ENCODE measurements around the gene IL1RL2.
A peak's percentile ranks its signal among the peaks of the same experiment; 100 is the strongest.

Gene IL1RL2

GRCh38 chr2:102177814-102178478 is 8.9 kb upstream of the IL1RL2 start:
- no peaks in the 10 kb centered on the region for H3K36me3 Mint-ChIP-seq
- ATAC-seq (ENCODE audit: low read depth) (no peak), DNase-seq (ENCODE audit: low spot score in 2 of 2) (no peak)
- no peaks in the 10 kb centered on the region for H3K4me1 Mint-ChIP-seq
- H3K27ac Mint-ChIP-seq: no peak overlapping the region
- no peaks in the 10 kb centered on the region for H3K9me3 Mint-ChIP-seq
- peaks cover 13% of the 10 kb centered on the region for H3K27me3 Mint-ChIP-seq
- no peak overlapping the region for H3K4me3 Mint-ChIP-seq

- Mint-ChIP-seq H3K27ac (no peak overlapping the region), H3K36me3 (no peaks in the 10 kb centered on the region), H3K9me3 (no peaks in the 10 kb centered on the region), H3K4me1 (no peaks in the 10 kb centered on the region), H3K27me3 (peaks cover 13% of the 10 kb centered on the region), H3K4me3 (no peak overlapping the region)
- ATAC-seq (ENCODE audit: low read depth) (no peak), DNase-seq (ENCODE audit: low spot score in 2 of 2) (no peak)
Measured at GRCh38 chr2:102179061-102179460, 7.8 kb upstream of the IL1RL2 start.

GRCh38 chr2:102179788-102180686 is 6.8 kb upstream of the IL1RL2 start:
- no peaks in the 10 kb centered on the region for H3K9me3 Mint-ChIP-seq
- no peak overlapping the region for H3K27ac Mint-ChIP-seq
- no peak for DNase-seq (ENCODE audit: low spot score in 2 of 2)
- peaks cover 13% of the 10 kb centered on the region for H3K27me3 Mint-ChIP-seq
- no peak for ATAC-seq (ENCODE audit: low read depth)
- no peaks in the 10 kb centered on the region for H3K36me3 Mint-ChIP-seq
- H3K4me3 Mint-ChIP-seq: no peak overlapping the region
- H3K4me1 Mint-ChIP-seq: no peaks in the 10 kb centered on the region

- no peak overlapping the region for H3K27ac Mint-ChIP-seq
- no peak for ATAC-seq (ENCODE audit: low read depth)
- no peak for DNase-seq (ENCODE audit: low spot score in 2 of 2)
Measured at GRCh38 chr2:102180687-102180999, 6.2 kb upstream of the IL1RL2 start.

GRCh38 chr2:102181376-102181775 is 5.4 kb upstream of the IL1RL2 start:
- ATAC-seq (ENCODE audit: low read depth) (no peak), DNase-seq (ENCODE audit: low spot score in 2 of 2) (no peak)
- Mint-ChIP-seq H3K36me3 (no peaks in the 10 kb centered on the region), H3K4me3 (no peak overlapping the region), H3K27ac (no peak overlapping the region), H3K9me3 (no peaks in the 10 kb centered on the region), H3K27me3 (peaks cover 13% of the 10 kb centered on the region), H3K4me1 (no peaks in the 10 kb centered on the region)

More at GRCh38 chr2:102180687-102180999, 6.2 kb upstream of the IL1RL2 start:
- Mint-ChIP-seq H3K4me1 (no peaks in the 10 kb centered on the region), H3K4me3 (no peak overlapping the region), H3K36me3 (no peaks in the 10 kb centered on the region), H3K9me3 (no peaks in the 10 kb centered on the region), H3K27me3 (peaks cover 13% of the 10 kb centered on the region)

GRCh38 chr2:102181919-102182635 is 4.7 kb upstream of the IL1RL2 start:
- H3K9me3 Mint-ChIP-seq: no peaks in the 10 kb centered on the region
- H3K27ac Mint-ChIP-seq: no peak overlapping the region
- no peak for DNase-seq (ENCODE audit: low spot score in 2 of 2)
- no peak overlapping the region for H3K4me3 Mint-ChIP-seq
- H3K27me3 Mint-ChIP-seq: peaks cover 16% of the 10 kb centered on the region
- no peaks in the 10 kb centered on the region for H3K36me3 Mint-ChIP-seq
- H3K4me1 Mint-ChIP-seq: no peaks in the 10 kb centered on the region
- ATAC-seq (ENCODE audit: low read depth): no peak

- Mint-ChIP-seq H3K4me1 (no peaks in the 10 kb centered on the region), H3K27me3 (peaks cover 16% of the 10 kb centered on the region), H3K9me3 (no peaks in the 10 kb centered on the region), H3K36me3 (no peaks in the 10 kb centered on the region), H3K27ac (no peak overlapping the region), H3K4me3 (no peak overlapping the region)
- DNase-seq (ENCODE audit: low spot score in 2 of 2) (no peak), ATAC-seq (ENCODE audit: low read depth) (no peak)
Measured at GRCh38 chr2:102184018-102184417, 2.8 kb upstream of the IL1RL2 start.

GRCh38 chr2:102184568-102184967 is 2.3 kb upstream of the IL1RL2 start:
- no peak overlapping the region for H3K4me3 Mint-ChIP-seq
- ATAC-seq (ENCODE audit: low read depth): no peak
- H3K27ac Mint-ChIP-seq: no peak overlapping the region
- peaks cover 15% of the 10 kb centered on the region for H3K27me3 Mint-ChIP-seq
- no peak for DNase-seq (ENCODE audit: low spot score in 2 of 2)
- H3K4me1 Mint-ChIP-seq: no peaks in the 10 kb centered on the region
- no peaks in the 10 kb centered on the region for H3K9me3 Mint-ChIP-seq
- H3K36me3 Mint-ChIP-seq: no peaks in the 10 kb centered on the region

- no peaks in the 10 kb centered on the region for H3K9me3 Mint-ChIP-seq
- no peaks in the 10 kb centered on the region for H3K4me1 Mint-ChIP-seq
- no peaks in the 10 kb centered on the region for H3K36me3 Mint-ChIP-seq
- peaks cover 17% of the 10 kb centered on the region for H3K27me3 Mint-ChIP-seq
- H3K4me3 Mint-ChIP-seq: no peak overlapping the region
- no peak for ATAC-seq (ENCODE audit: low read depth)
- no peak for DNase-seq (ENCODE audit: low spot score in 2 of 2)
- H3K27ac Mint-ChIP-seq: no peak overlapping the region
Measured at GRCh38 chr2:102185347-102185746, 1.5 kb upstream of the IL1RL2 start.

- Mint-ChIP-seq H3K27ac (no peak overlapping the region), H3K27me3 (peaks cover 13% of the 10 kb centered on the region), H3K36me3 (no peaks in the 10 kb centered on the region), H3K4me3 (peak overlapping the region; percentile 66), H3K4me1 (no peaks in the 10 kb centered on the region), H3K9me3 (no peaks in the 10 kb centered on the region)
- ATAC-seq (ENCODE audit: low read depth) (peak; percentile 32), DNase-seq (ENCODE audit: low spot score in 2 of 2) (peak in 1 of 2 donors; percentile 2)
Measured at GRCh38 chr2:102187496-102188150, 800 bp downstream of the IL1RL2 start.

GRCh38 chr2:102190430-102191107 is 3.7 kb downstream of the IL1RL2 start:
- no peaks in the 10 kb centered on the region for H3K9me3 Mint-ChIP-seq
- ATAC-seq (ENCODE audit: low read depth) (no peak), DNase-seq (ENCODE audit: low spot score in 2 of 2) (no peak)
- H3K36me3 Mint-ChIP-seq: no peaks in the 10 kb centered on the region
- no peak overlapping the region for H3K27ac Mint-ChIP-seq
- H3K4me3 Mint-ChIP-seq: no peak overlapping the region
- H3K27me3 Mint-ChIP-seq: peaks cover 15% of the 10 kb centered on the region
- H3K4me1 Mint-ChIP-seq: no peaks in the 10 kb centered on the region

- Mint-ChIP-seq H3K27me3 (peaks cover 16% of the 10 kb centered on the region), H3K4me1 (no peaks in the 10 kb centered on the region), H3K27ac (no peak overlapping the region), H3K4me3 (no peak overlapping the region), H3K36me3 (no peaks in the 10 kb centered on the region), H3K9me3 (no peaks in the 10 kb centered on the region)
- no peak for DNase-seq (ENCODE audit: low spot score in 2 of 2)
- ATAC-seq (ENCODE audit: low read depth): no peak
Measured at GRCh38 chr2:102191501-102191900, 4.7 kb downstream of the IL1RL2 start.

- ATAC-seq (ENCODE audit: low read depth) (no peak), DNase-seq (ENCODE audit: low spot score in 2 of 2) (no peak)
- H3K4me3 Mint-ChIP-seq: no peak overlapping the region
- H3K27ac Mint-ChIP-seq: no peak overlapping the region
- H3K36me3 Mint-ChIP-seq: peaks cover 2% of the 10 kb centered on the region
- peaks cover 13% of the 10 kb centered on the region for H3K27me3 Mint-ChIP-seq
- no peaks in the 10 kb centered on the region for H3K9me3 Mint-ChIP-seq
- H3K4me1 Mint-ChIP-seq: no peaks in the 10 kb centered on the region
Measured at GRCh38 chr2:102193074-102193473, 6.3 kb downstream of the IL1RL2 start.

All from memory B cell (primary cell).